Aorta (tissue), 5 donors: ENCODE data around the gene UPK3A. TPM values are rescaled to one million over a fixed set of nuclear protein-coding genes. Genes with fewer than 3 reads are reported as not detected.
"Not testable (repeated sequence)": the region's sequence is repeated elsewhere in the genome, so short reads cannot be mapped to it uniquely, and the experiment has no call there.

Source experiments
- ATAC-seq: fragments of 200-7000 bp; cut with Tn5 transposase; one replicate; pipeline ENCODE4 v1.9.1; 2022; ENCODE audit warnings: moderate library complexity; ENCODE audit not compliant: low FRiP score
- DNase-seq, 2 donors: peaks; one replicate each; pipeline ENCODE4 v3.0.0-alpha.2; 2020
- H3K27ac ChIP-seq, 2 donors: one replicate each; pipeline ENCODE4 v1.5.1; 2013; ENCODE audit warnings: low read length in 2 of 2, mild to moderate bottlenecking in 2 of 2, moderate library complexity in 2 of 2, control low read depth in 1 of 2, inconsistent platforms in 1 of 2, low read depth in 1 of 2
- H3K27me3 ChIP-seq, 2 donors: one replicate each; pipeline ENCODE4 v1.6.1; 2013; ENCODE audit warnings: control low read depth in 1 of 2, low read length in 1 of 2, mild to moderate bottlenecking in 1 of 2, moderate library complexity in 1 of 2; ENCODE audit not compliant: insufficient read depth in 2 of 2, control insufficient read depth in 1 of 2
- H3K36me3 ChIP-seq, 2 donors: one replicate each; pipeline ENCODE4 v1.6.1; 2013; ENCODE audit warnings: control low read depth in 1 of 2, low read length in 1 of 2, mild to moderate bottlenecking in 1 of 2; ENCODE audit not compliant: insufficient read depth in 2 of 2, control insufficient read depth in 1 of 2
- H3K4me1 ChIP-seq, 2 donors: one replicate each; pipeline ENCODE4 v1.6.1; 2013; ENCODE audit warnings: low read length in 2 of 2, control low read depth in 1 of 2, mild to moderate bottlenecking in 1 of 2, moderate library complexity in 1 of 2; ENCODE audit not compliant: insufficient read depth in 2 of 2, control insufficient read depth in 1 of 2
- H3K4me3 ChIP-seq, 2 donors: one replicate each; pipeline ENCODE4 v1.5.1; 2013; ENCODE audit warnings: low read length in 2 of 2, control low read depth in 1 of 2, mild to moderate bottlenecking in 1 of 2
- H3K9me3 ChIP-seq: one replicate; pipeline ENCODE4 v1.6.1; 2013; ENCODE audit warnings: mild to moderate bottlenecking, low read length; ENCODE audit not compliant: control insufficient read depth
- WGBS, 2 donors: extraction: QIAGEN DNeasy Blood & Tissue Kit; methylation state at CpG; one replicate each; pipeline ENCODE4 v1.1.7; 2013; 5-methylcytosine and 5-hydroxymethylcytosine counted together
- intact Hi-C, 2 donors: fragments of 100-400 bp; cut with DNase I; formaldehyde crosslinking; loops; one replicate each; pipeline versions ENCODE4 v1.14.2 to v1.15.0; 2022
- polyA plus RNA-seq, 2 donors: library from polyadenylated mRNA; stranded (reverse); fragments of 200-250 nt; gene quantifications; one replicate each; pipeline ENCODE4 v1.2.3, GENCODE V29; 2013
- total RNA-seq, 2 donors: library from RNA; stranded (reverse); fragmentation: NEBNext Ultra II Directional; extraction: Animal tissue kit (Norgen Biotek cat#: 25700); gene quantifications; one replicate each; pipeline ENCODE4 v1.2.1, GENCODE V29; 2021
- donor health status: healthy with polysubstance abuse.
- donor health status: Bipolar disorder and iron deficiency.
- donor health status: DM: no; HTN: no; CAD: no.
- donor health status: DM: no; HTN: no; CAD: no.
- donor health status: DM: yes; HTN: yes; CAD: no.

Gene UPK3A
- total and polyA plus RNA-seq, 4 donors = not detected

GRCh38 chr22:45286854-45287551 is 2.3 kb downstream of the UPK3A start:
- 78 to 83% methylated on average over 12 of the region's 12 CpGs for WGBS, 2 donors
- Histone ChIP-seq H3K9me3 (no peaks in the 10 kb centered on the region), H3K27me3 (no peaks in the 10 kb centered on the region), H3K4me3 (no peak overlapping the region), H3K4me1 (no peaks in the 10 kb centered on the region), H3K27ac (no peak overlapping the region), H3K36me3 (no peaks in the 10 kb centered on the region)
- ATAC-seq = no peak
- intact Hi-C loops = no loop called here
- no peak for DNase-seq

DNA sequence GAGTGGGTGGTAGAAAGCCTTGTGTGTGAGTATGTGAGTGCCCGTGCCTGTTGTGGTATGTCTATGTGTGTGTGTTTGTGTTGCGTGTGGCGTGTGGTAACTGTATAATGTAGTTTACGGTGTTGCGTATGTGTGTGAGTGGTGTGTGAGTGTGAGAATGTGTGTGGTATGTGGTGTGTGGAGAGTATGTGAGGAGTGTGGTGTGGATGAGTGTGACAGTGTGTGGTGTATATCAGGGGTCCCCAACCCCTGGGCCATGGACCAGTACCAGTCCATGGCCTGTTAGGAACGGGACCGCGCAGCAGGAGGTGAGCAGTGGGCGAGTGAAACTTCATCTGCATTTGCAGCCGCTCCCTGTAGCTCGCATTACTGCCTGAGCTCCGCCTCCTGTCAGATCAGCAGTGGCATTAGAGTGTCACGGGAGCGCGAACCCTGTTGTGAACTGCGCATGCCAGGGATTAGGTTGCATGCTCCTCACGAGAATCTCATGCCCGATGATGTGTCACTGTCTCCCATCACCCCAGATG is 5.7 kb downstream of the UPK3A start:
- no peak overlapping the region for H3K27ac ChIP-seq
- DNase-seq (no peak), ATAC-seq (no peak)
- intact Hi-C loops = no loop called here
- H3K27me3 ChIP-seq = no peaks in the 10 kb centered on the region
- H3K4me1 ChIP-seq = no peaks in the 10 kb centered on the region
- no peaks in the 10 kb centered on the region for H3K36me3 ChIP-seq
- no peak overlapping the region for H3K4me3 ChIP-seq
- no peaks in the 10 kb centered on the region for H3K9me3 ChIP-seq
- 29 to 34% methylated on average over 17 to 18 of the region's 18 CpGs for WGBS, 2 donors

- no peak overlapping the region for H3K27ac ChIP-seq
- H3K27me3 ChIP-seq = no peaks in the 10 kb centered on the region
- DNase-seq (no peak), ATAC-seq (no peak)
- no peaks in the 10 kb centered on the region for H3K4me1 ChIP-seq
- no peaks in the 10 kb centered on the region for H3K9me3 ChIP-seq
- intact Hi-C loops = no loop called here
- WGBS, 2 donors = 77 to 79% methylated on average over 8 of the region's 8 CpGs
- no peak overlapping the region for H3K4me3 ChIP-seq
- no peaks in the 10 kb centered on the region for H3K36me3 ChIP-seq
Observed at GRCh38 chr22:45291061-45291930, 6.5 kb downstream of the UPK3A start.

GRCh38 chr22:45291931-45292290 is 7.2 kb downstream of the UPK3A start:
- no peak overlapping the region for H3K4me3 ChIP-seq
- ATAC-seq = no peak
- no peaks in the 10 kb centered on the region for H3K27me3 ChIP-seq
- intact Hi-C loops = no loop called here
- WGBS, 2 donors = 60 to 69% methylated on average over 9 of the region's 9 CpGs
- no peaks in the 10 kb centered on the region for H3K4me1 ChIP-seq
- H3K9me3 ChIP-seq = no peaks in the 10 kb centered on the region
- no peak overlapping the region for H3K27ac ChIP-seq
- H3K36me3 ChIP-seq = no peaks in the 10 kb centered on the region
- no peak for DNase-seq

GRCh38 chr22:45292731-45293442 is 8.1 kb downstream of the UPK3A start:
- Histone ChIP-seq H3K27ac (no peak overlapping the region), H3K4me3 (no peak overlapping the region), H3K4me1 (no peaks in the 10 kb centered on the region), H3K36me3 (no peaks in the 10 kb centered on the region), H3K27me3 (no peaks in the 10 kb centered on the region), H3K9me3 (no peaks in the 10 kb centered on the region)
- intact Hi-C loops = no loop called here
- DNase-seq (no peak), ATAC-seq (no peak)
- WGBS, 2 donors = 49 to 52% methylated on average over 23 of the region's 23 CpGs

DNA sequence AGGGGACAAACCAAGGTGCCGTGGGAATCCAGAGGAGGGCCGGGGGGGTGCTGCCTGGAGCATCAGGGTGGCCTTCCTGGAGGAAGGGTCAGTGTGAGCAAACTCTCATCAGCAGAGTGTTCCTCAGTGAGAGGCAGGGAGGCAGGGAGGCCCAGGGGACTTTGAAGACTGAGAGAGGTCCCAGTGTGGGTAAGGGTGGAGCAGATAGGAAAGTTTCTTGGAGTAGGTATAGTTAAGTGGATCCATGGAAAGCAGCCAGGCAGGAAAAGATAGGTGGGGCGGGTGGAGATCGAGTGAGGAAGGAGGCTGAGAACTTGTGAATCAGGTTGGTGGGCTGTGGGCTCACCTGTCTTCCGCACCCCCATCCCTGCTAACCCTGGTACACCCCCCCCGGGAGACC is 9.3 kb downstream of the UPK3A start:
- Histone ChIP-seq H3K4me1 (no peaks in the 10 kb centered on the region), H3K27ac (no peak overlapping the region), H3K27me3 (no peaks in the 10 kb centered on the region), H3K4me3 (no peak overlapping the region), H3K9me3 (no peaks in the 10 kb centered on the region), H3K36me3 (no peaks in the 10 kb centered on the region)
- WGBS, 2 donors = 53 to 62% methylated on average over 6 of the region's 6 CpGs
- intact Hi-C loops = no loop called here
- DNase-seq (no peak), ATAC-seq (no peak)

DNA sequence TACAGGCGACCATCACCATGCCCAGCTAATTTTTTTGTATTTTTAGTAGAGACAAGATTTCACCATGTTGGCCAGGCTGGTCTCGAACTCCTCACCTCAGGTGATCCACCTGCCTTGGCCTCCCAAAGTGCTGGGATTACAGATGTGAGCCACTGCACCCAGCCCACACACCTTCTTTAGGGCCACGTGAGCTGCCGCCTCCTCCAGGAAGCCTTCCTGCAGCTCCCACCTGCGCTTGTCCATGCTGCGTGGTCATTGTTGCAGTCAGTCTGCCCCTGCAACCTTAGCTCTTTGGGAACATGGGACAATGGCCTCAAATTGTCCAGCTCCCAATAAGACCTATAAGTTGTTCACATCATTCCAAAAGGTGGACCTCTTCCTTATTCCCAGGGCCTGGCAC is 10.3 kb downstream of the UPK3A start:
- intact Hi-C loops, H3K4me3 ChIP-seq, H3K4me1 ChIP-seq, H3K27ac ChIP-seq, H3K9me3 ChIP-seq, H3K36me3 ChIP-seq, DNase-seq, ATAC-seq, H3K27me3 ChIP-seq: not testable (repeated sequence)
- WGBS, 2 donors = 94 to 97% methylated on average over 6 of the region's 6 CpGs

DNA sequence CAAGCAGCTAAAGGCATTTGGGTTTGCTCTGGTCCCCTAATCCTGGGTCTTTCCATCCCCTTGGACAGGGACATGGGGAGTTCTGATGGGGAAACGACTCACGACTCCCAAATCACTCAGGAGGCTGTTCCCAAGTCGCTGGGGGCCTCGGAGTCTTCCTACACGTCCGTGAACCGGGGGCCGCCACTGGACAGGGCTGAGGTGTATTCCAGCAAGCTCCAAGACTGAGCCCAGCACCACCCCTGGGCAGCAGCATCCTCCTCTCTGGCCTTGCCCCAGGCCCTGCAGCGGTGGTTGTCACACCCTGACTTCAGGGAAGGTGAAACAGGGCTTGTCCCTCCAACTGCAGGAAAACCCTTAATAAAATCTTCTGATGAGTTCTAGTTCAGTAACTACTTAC is 10.7 kb downstream of the UPK3A start:
- Histone ChIP-seq H3K36me3 (no peaks in the 10 kb centered on the region), H3K27me3 (no peaks in the 10 kb centered on the region), H3K27ac (no peak overlapping the region), H3K4me3 (no peak overlapping the region), H3K4me1 (no peaks in the 10 kb centered on the region), H3K9me3 (no peaks in the 10 kb centered on the region)
- ATAC-seq = no peak
- intact Hi-C loops = no loop called here
- WGBS, 2 donors = 85 to 86% methylated on average over 9 of the region's 9 CpGs
- DNase-seq = no peak
